GM19395 (cell line): Measurements from ENCODE around the gene CIAO2A.
"Not testable (repeated sequence)": the region's sequence is repeated elsewhere in the genome, so short reads cannot be mapped to it uniquely, and the experiment has no call there.

Experiments used
- ATAC-seq: cut with Tn5 transposase; IDR thresholded peaks from one replicate; pipeline ENCODE4 v1.9.1; 2021; ENCODE audit warnings: mild to moderate bottlenecking, moderate library complexity; ENCODE audit not compliant: unreplicated experiment

The CIAO2A gene

GRCh38 chr15:64072812-64073211, 20.8 kb downstream of the CIAO2A start:
- ATAC-seq: no peak

GRCh38 chr15:64071931-64072765, 21.5 kb downstream of the CIAO2A start:
- no peak for ATAC-seq

- ATAC-seq: no peak
Measured at GRCh38 chr15:64070965-64071851, 22.4 kb downstream of the CIAO2A start.

- no peak for ATAC-seq
Measured at GRCh38 chr15:64070106-64070505, 23.5 kb downstream of the CIAO2A start.

GRCh38 chr15:64068133-64068532, 25.5 kb downstream of the CIAO2A start:
- ATAC-seq: no peak

GRCh38 chr15:64067564-64068030, 26.0 kb downstream of the CIAO2A start:
- ATAC-seq: no peak

- ATAC-seq: no peak
Measured at GRCh38 chr15:64066451-64066850, 27.2 kb downstream of the CIAO2A start.

GRCh38 chr15:64060716-64061115, 32.9 kb downstream of the CIAO2A start:
- ATAC-seq: no peak

- ATAC-seq: not testable (repeated sequence)
Measured at GRCh38 chr15:64059104-64059503, 34.5 kb downstream of the CIAO2A start.

GRCh38 chr15:64058279-64058678, 35.4 kb downstream of the CIAO2A start:
- ATAC-seq: no peak

GRCh38 chr15:64053674-64054073, 40.0 kb downstream of the CIAO2A start:
- ATAC-seq: not testable (repeated sequence)

- no peak for ATAC-seq
Measured at GRCh38 chr15:64052925-64053491, 40.6 kb downstream of the CIAO2A start.

- ATAC-seq: no peak
Measured at GRCh38 chr15:64051407-64052259, 42.0 kb downstream of the CIAO2A start.

GRCh38 chr15:64051093-64051402, 42.6 kb downstream of the CIAO2A start:
- no peak for ATAC-seq

GRCh38 chr15:64050281-64051092, 43.2 kb downstream of the CIAO2A start:
- no peak for ATAC-seq

GRCh38 chr15:64048781-64049460, 44.7 kb downstream of the CIAO2A start:
- no peak for ATAC-seq

GRCh38 chr15:64046421-64047153, 47.1 kb downstream of the CIAO2A start, which contains the start of gene DAPK2:
Gene DAPK2, minus strand, starts transcription at chr15:64046485. Its CDS starts 6,224 bp downstream, at chr15:64040261.
- peak; percentile 59 for ATAC-seq

- ATAC-seq: peak; percentile 22
Measured at GRCh38 chr15:64045774-64046420, 47.7 kb downstream of the CIAO2A start.
